T-helper 2 cell treated with Interferon-gamma antibody and Interleukin-4, amounts not matched to agents 100 ng/mL and 5 ng/mL, for 36 hours (primary cell): ENCODE results near the gene QKI. TPM values are rescaled to one million over a fixed set of nuclear protein-coding genes. Genes with fewer than 3 reads are reported as not detected.
"Not testable (repeated sequence)": the region's sequence is repeated elsewhere in the genome, so short reads cannot be mapped to it uniquely, and the experiment has no call there.

ENCODE experiments used
- intact Hi-C: fragments of 100-400 bp; cut with micrococcal nuclease; formaldehyde crosslinking; loops from one replicate; pipeline ENCODE4 v1.15.1; 2023
- total RNA-seq: library from RNA; stranded (reverse); gene quantifications from 2 replicates; pipeline ENCODE4 v1.2.3, GENCODE V29; 2022

QKI gene
- total RNA-seq, 1 donor from 2014 or later: 48.4 TPM

GRCh38 chr6:163438298-163438939 is 23.9 kb downstream of the QKI start:
- intact Hi-C loops: no loop called here

GRCh38 chr6:163438940-163439335 is 24.4 kb downstream of the QKI start:
- intact Hi-C loops: no loop called here

GRCh38 chr6:163439390-163439789 is 24.9 kb downstream of the QKI start:
- intact Hi-C loops: not testable (repeated sequence)

DNA sequence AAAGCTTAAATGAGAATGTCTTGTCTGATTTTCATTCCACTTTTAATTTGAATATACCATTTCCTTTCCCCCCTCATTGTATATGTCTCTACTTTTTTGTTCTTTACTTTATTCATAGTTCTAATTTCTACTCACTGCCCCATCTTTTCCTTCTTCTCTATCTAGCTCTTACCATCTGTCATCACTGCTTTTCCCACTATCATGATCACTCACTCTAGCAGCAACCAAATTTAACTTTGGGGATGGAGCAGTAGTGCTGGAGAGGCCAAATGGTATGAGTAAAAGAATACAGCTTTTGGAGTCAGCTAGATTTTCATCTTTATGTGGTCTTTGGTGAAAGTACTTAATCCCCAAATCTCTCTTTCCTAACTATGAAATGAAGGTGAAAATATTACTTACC is 25.5 kb downstream of the QKI start:
- intact Hi-C loops: no loop called here

DNA sequence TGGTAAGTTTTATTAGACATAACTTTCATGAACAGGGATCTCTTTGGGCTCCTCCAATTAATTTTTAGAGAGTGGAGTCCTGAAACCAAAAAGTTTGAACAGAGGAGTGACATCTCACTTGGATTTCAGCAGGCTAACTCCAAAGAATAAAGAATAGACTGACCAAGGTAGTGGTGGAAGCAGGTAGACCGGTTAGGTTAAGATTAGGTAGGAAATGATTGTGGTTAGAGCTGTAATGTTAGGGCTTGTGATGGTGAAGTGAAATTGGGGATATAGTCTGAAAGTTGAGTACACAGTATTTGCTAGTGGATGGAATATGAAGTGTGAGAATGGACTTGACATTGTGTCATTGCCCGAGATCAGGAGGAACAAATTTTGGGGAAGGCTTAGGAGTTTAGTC is 27.8 kb downstream of the QKI start:
- intact Hi-C loops: no loop called here

DNA sequence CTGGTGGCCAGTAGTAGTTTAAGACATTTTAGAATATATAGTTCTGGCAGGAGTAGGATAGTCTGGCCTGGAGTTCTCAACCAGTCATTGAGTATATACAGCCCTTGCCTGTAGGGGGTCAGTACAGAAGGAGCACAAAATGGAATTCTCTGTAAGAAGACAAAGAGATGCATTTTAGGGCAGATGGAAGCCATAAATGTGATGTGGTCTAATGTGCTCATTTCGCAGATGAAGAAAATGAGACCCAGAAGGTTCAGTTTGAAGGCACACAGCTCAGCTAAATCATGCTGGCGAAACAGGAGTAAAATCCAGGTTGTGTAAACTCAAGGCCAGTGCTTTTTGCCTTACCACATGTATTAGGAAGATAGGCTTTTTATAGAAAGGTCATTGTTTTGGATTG is 29.6 kb downstream of the QKI start:
- intact Hi-C loops: no loop called here

GRCh38 chr6:163446549-163446948 is 32.0 kb downstream of the QKI start:
- intact Hi-C loops: no loop called here

DNA sequence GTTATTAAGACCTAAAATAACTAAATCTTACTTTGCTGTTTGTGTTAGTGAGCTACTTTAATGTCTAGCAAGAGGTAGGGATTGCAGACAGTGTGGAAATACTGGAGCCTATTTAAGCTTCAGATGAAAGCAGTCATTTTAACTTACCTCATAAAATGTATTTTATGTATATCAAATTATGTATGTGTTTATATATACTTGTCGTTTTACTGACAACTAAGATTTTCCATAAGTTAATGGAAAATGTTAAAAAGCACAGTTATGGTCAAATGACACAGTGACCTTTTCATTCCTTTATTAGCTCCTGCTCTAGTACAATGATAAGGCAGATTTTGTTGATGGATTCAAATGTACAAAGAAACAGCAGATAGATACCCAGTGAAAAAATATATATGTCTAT is 34.6 kb downstream of the QKI start:
- intact Hi-C loops: no loop called here

GRCh38 chr6:163454425-163454824 is 39.9 kb downstream of the QKI start:
- intact Hi-C loops: no loop called here

DNA sequence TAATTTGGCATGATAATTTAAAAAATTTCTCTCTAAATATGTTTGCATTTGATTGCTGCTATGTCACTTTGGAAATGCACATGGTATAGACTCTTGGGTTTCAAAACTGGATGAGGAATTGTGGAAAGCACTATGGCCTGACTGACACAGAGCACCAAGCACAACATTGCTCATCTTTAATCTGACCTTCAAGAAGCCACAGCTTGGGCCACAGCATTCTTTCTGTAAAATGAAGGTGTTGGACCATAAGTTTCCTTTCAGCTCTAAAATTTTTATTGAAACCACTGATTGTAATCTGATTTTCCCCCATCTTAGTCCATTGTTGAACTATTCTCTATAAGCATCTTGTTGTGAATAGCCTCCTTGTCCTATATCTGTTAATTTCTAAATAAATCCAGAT is 41.0 kb downstream of the QKI start:
- intact Hi-C loops: no loop called here

DNA sequence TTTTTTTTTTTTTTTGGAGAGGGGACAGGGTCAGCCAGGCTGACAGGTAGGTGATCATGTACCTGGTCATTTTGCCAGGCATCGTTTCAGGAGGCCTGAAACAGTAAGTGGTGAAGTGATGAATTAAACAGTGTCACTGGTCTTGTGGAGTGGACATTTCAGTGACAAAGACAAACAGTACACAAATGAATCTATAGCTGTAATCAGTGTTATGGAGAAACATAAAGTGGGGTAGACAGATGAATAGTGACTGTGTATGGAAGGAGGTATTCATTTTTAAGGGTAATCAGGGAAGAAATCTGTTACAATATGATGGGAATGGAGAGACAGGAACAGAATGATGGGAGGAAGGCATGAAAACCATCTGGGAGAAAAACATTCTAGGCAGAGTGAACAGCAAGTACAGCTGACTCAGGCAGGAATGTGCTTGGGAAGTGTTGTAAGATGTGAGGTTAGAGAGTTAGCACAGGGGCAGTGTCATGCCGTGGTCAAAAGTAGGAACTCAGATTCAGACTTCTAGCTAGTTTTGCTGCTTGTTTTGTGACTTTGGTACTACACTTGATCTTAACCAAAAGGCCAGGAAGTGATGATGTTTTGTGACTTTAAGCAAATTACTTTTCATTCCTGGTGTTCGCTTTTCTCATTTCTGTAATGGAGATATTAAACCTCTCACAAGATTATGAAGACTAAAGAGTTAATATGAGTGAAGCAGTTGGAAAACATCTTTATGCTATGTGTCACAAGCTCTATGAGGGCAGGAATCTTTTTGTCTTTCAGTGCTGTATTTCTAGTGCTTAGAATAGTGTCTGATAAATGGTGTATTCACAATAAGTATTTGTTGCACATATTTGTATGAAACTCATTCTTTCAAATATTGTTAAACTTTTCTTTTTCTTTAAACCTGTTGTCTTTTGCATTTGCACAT is 43.4 kb downstream of the QKI start:
- intact Hi-C loops: no loop called here

- intact Hi-C loops: no loop called here
These were observed 44.5 kb downstream of the QKI start for GRCh38 chr6:163459007-163459406.

DNA sequence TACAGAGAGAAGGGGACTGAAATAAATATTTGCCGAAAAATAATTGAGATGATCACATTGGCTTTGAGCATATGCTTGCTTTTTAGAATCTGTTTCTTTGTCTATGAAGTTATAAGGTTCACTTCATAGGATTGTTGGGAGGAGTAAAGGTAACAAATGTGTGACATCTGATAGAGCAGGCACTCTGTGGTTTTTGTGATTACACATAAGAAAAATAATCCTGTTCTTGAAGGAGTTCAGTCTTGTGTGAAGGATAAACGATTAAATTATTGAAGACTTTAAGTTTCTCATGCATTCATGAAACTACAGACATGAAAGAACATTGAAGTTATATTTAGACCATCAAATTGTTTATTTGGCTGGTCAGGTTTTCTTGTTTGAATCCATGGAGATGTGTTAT is 45.0 kb downstream of the QKI start:
- intact Hi-C loops: no loop called here

DNA sequence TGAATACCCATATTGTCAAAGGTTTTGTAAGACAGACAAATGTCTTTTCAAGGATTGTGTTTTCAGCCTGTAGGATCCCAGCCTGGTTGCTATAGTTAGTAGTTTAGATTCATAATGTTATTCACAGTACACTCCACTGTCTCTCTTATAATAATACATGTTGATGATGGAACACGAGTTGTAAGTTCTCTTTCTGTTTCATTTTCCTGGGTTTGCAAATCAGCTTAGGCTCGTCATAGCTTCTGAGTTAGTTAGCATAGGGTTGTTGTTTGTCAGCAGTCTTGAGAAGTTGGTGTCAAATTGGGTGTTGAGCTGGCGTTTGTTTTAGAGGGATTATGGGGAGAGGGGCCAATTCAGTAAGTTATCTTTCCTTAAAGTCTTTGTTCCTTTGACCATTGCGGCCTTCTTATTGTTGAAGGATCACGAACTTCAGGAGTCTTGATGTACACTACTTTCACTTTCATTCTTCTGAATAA is 45.8 kb downstream of the QKI start:
- intact Hi-C loops: loop anchor here (1.0 kb wide), 1 partner anchor 44 kb away; no protein-coding TSS in a partner anchor

- intact Hi-C loops: no loop called here
These were observed 47.2 kb downstream of the QKI start for GRCh38 chr6:163461696-163462095.

GRCh38 chr6:163463180-163463579 is 48.7 kb downstream of the QKI start:
- intact Hi-C loops: no loop called here

- intact Hi-C loops: no loop called here
These were observed 49.3 kb downstream of the QKI start for GRCh38 chr6:163463795-163464194.

DNA sequence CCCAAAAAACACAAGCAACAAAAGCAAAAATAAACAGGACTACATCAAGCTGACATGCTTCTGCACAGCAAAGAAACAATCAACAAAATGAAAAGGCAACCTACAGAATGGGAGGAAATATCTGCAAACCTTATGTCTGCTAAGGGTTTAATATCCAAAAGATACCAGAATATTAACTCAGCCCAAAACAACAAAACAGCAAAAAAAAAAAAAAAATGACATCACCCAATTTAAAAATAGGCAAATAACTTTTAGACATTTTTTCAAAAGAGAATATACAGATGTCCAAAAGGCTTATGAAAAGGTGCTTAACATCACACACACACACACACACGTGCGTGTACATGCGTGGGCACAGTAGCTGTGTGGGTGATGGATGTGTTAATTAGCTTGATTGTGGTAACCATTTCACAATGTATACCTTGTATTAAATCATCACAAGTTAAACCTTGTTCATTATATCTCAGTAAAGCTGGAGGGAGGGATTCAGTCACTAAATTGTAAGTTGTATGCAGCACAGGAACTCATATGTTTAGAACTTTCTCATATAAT is 52.4 kb downstream of the QKI start:
- intact Hi-C loops: no loop called here

- intact Hi-C loops: no loop called here
These were observed 54.2 kb downstream of the QKI start for GRCh38 chr6:163468738-163469137.

GRCh38 chr6:163469459-163469985 is 55.0 kb downstream of the QKI start:
- intact Hi-C loops: no loop called here

- intact Hi-C loops: no loop called here
These were observed 56.1 kb downstream of the QKI start for GRCh38 chr6:163470611-163471010.

- intact Hi-C loops: no loop called here
These were observed 60.1 kb downstream of the QKI start for GRCh38 chr6:163474581-163474980.
